Measurements from ENCODE around the gene MYL7. TPM values are rescaled to one million over a fixed set of nuclear protein-coding genes. Genes with fewer than 3 reads are reported as not detected.

The MYL7 gene
- total and polyA plus RNA-seq, 2 of the 13 experiments (the other 11 are each of a cell fraction or from before 2014, with no cell fraction given), result 1.8 TPM; not detected in 1

- TF ChIP-seq RNF219 (CRISPR knock-in tag; IDR thresholded peaks at IDR 0.05), result no peak
- TF ChIP-seq ZNF703 (CRISPR knock-in tag; IDR thresholded peaks at IDR 0.05; ENCODE audit: borderline replicate concordance), result peak; percentile 53; the same call in 1 of the 2 replicates
- peak; percentile 54 for TF ChIP-seq PATZ1 (CRISPR knock-in tag; IDR thresholded peaks at IDR 0.05)
- TF ChIP-seq ZNF670 (CRISPR knock-in tag; IDR thresholded peaks at IDR 0.05; ENCODE audit: borderline replicate concordance), result peak; percentile 78
- TF ChIP-seq ZBTB40 (IDR thresholded peaks at IDR 0.05), result no peak
- peak; percentile 72 for TF ChIP-seq ZBTB40 (CRISPR knock-in tag; IDR thresholded peaks at IDR 0.05)
- peak; percentile 65 for TF ChIP-seq POGZ (CRISPR knock-in tag; IDR thresholded peaks at IDR 0.05)
- peak; percentile 96 for TF ChIP-seq MYC (CRISPR knock-in tag; IDR thresholded peaks at IDR 0.05; ENCODE audit: borderline replicate concordance)
- TF ChIP-seq HMGA1 (CRISPR knock-in tag; conservative IDR thresholded peaks at IDR 0.05), result no peak
- peak; percentile 91 for TF ChIP-seq RFXAP (CRISPR knock-in tag; IDR thresholded peaks at IDR 0.05; ENCODE audit: borderline replicate concordance)
- TF ChIP-seq RBFOX2 (IDR thresholded peaks at IDR 0.05; ENCODE audit: low read depth, low read length), result peak; percentile 91
- peak; percentile 83 for TF ChIP-seq RFX3 (CRISPR knock-in tag; IDR thresholded peaks at IDR 0.05)
- TF ChIP-seq ZBTB7B (CRISPR knock-in tag; IDR thresholded peaks at IDR 0.05), result 0 out of 2 replicates have a peak, but pooled peaks have one; percentile 42
Measured at GRCh38 chr7:44123190-44124003, 17.7 kb downstream of the MYL7 start, which contains the start of gene POLD2 (continued).
